ENCODE results near the gene MALRD1. TPM values are rescaled to one million over a fixed set of nuclear protein-coding genes. Genes with fewer than 3 reads are reported as not detected.

MALRD1 gene
- total RNA-seq, 1 donor from 2014 or later: 1.5 TPM

- no peak overlapping the region for H3K27ac Mint-ChIP-seq
- peaks cover 2% of the 10 kb centered on the region for H3K27me3 Mint-ChIP-seq
- DNase-seq (ENCODE audit: low spot score, unreplicated experiment): no peak
- H3K4me1 Mint-ChIP-seq (ENCODE audit: low read depth): no peaks in the 10 kb centered on the region
- H3K9me3 Mint-ChIP-seq (ENCODE audit: low read depth): no peaks in the 10 kb centered on the region
- TF ChIP-seq, protein P1, sequence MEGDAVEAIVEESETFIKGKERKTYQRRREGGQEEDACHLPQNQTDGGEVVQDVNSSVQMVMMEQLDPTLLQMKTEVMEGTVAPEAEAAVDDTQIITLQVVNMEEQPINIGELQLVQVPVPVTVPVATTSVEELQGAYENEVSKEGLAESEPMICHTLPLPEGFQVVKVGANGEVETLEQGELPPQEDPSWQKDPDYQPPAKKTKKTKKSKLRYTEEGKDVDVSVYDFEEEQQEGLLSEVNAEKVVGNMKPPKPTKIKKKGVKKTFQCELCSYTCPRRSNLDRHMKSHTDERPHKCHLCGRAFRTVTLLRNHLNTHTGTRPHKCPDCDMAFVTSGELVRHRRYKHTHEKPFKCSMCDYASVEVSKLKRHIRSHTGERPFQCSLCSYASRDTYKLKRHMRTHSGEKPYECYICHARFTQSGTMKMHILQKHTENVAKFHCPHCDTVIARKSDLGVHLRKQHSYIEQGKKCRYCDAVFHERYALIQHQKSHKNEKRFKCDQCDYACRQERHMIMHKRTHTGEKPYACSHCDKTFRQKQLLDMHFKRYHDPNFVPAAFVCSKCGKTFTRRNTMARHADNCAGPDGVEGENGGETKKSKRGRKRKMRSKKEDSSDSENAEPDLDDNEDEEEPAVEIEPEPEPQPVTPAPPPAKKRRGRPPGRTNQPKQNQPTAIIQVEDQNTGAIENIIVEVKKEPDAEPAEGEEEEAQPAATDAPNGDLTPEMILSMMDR (IDR thresholded peaks at IDR 0.05; ENCODE audit: unreplicated experiment): no peak
- H3K36me3 Mint-ChIP-seq (ENCODE audit: insufficient read depth): no peaks in the 10 kb centered on the region
- H3K4me3 Mint-ChIP-seq (ENCODE audit: low read depth): no peak overlapping the region
These were observed 7.4 kb upstream of the MALRD1 start for GRCh38 chr10:19041171-19041570.

- Mint-ChIP-seq H3K27ac (no peak overlapping the region), H3K36me3 (ENCODE audit: insufficient read depth) (no peaks in the 10 kb centered on the region), H3K9me3 (ENCODE audit: low read depth) (no peaks in the 10 kb centered on the region), H3K4me1 (ENCODE audit: low read depth) (peaks cover 16% of the 10 kb centered on the region), H3K4me3 (ENCODE audit: low read depth) (no peak overlapping the region), H3K27me3 (peaks cover 5% of the 10 kb centered on the region)
- DNase-seq (ENCODE audit: low spot score, unreplicated experiment): no peak
- TF ChIP-seq, protein P1 (IDR thresholded peaks at IDR 0.05; ENCODE audit: unreplicated experiment): no peak
These were observed 5.2 kb upstream of the MALRD1 start for GRCh38 chr10:19043431-19043830.

- H3K27me3 Mint-ChIP-seq: peaks cover 5% of the 10 kb centered on the region
- H3K4me1 Mint-ChIP-seq (ENCODE audit: low read depth): peaks cover 25% of the 10 kb centered on the region
- H3K36me3 Mint-ChIP-seq (ENCODE audit: insufficient read depth): no peaks in the 10 kb centered on the region
- peak overlapping the region; percentile 5 for H3K27ac Mint-ChIP-seq
- no peak for DNase-seq (ENCODE audit: low spot score, unreplicated experiment)
- TF ChIP-seq, protein P1 (IDR thresholded peaks at IDR 0.05; ENCODE audit: unreplicated experiment): no peak
- H3K4me3 Mint-ChIP-seq (ENCODE audit: low read depth): no peak overlapping the region
- no peaks in the 10 kb centered on the region for H3K9me3 Mint-ChIP-seq (ENCODE audit: low read depth)
These were observed 1.9 kb upstream of the MALRD1 start for GRCh38 chr10:19046679-19047078.

GRCh38 chr10:19048891-19049290 is 290 bp downstream of the MALRD1 start:
- H3K4me1 Mint-ChIP-seq (ENCODE audit: low read depth): peaks cover 25% of the 10 kb centered on the region
- H3K27ac Mint-ChIP-seq: no peak overlapping the region
- H3K27me3 Mint-ChIP-seq: peaks cover 5% of the 10 kb centered on the region
- no peak overlapping the region for H3K4me3 Mint-ChIP-seq (ENCODE audit: low read depth)
- DNase-seq (ENCODE audit: low spot score, unreplicated experiment): no peak
- TF ChIP-seq, protein P1 (IDR thresholded peaks at IDR 0.05; ENCODE audit: unreplicated experiment): no peak
- H3K36me3 Mint-ChIP-seq (ENCODE audit: insufficient read depth): no peaks in the 10 kb centered on the region
- no peaks in the 10 kb centered on the region for H3K9me3 Mint-ChIP-seq (ENCODE audit: low read depth)

DNA sequence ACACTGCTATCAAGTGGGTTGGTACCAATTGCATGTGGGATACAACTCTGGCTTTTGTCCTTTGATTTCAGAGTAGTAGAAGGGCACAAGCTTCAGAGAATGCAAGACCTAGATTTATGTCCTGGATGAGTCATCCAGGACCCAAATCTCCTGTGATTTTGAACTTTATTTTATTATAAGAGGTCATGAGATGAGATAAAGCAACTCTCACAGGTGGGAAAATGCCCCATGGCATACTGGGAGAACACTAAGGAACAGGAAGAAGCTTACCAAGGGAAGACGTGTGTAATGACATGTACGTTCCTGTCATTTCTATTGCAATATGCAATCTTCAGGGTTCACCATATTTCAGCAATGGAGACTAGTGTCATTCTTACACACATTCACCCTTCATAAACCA is 966 bp downstream of the MALRD1 start:
- Mint-ChIP-seq H3K4me1 (ENCODE audit: low read depth) (peaks cover 25% of the 10 kb centered on the region), H3K4me3 (ENCODE audit: low read depth) (no peak overlapping the region), H3K27me3 (peaks cover 5% of the 10 kb centered on the region), H3K9me3 (ENCODE audit: low read depth) (no peaks in the 10 kb centered on the region), H3K36me3 (ENCODE audit: insufficient read depth) (no peaks in the 10 kb centered on the region), H3K27ac (no peak overlapping the region)
- TF ChIP-seq, protein P1 (IDR thresholded peaks at IDR 0.05; ENCODE audit: unreplicated experiment): no peak
- no peak for DNase-seq (ENCODE audit: low spot score, unreplicated experiment)

All from progenitor cell of endocrine pancreas (in vitro differentiated cells).